ENCODE data around the gene EPHB2.

GRCh38 chr1:22910286-22910685 lies 199.6 kb downstream of the EPHB2 start:
- TF ChIP-seq POLR2A (IDR thresholded peaks at IDR 0.05), result no peak
- TF ChIP-seq CTCF (IDR thresholded peaks at IDR 0.05), result no peak

Measured in testis (tissue), 2 donors.